ENCODE measurements around the gene ARID1B.

Gene ARID1B

GRCh38 chr6:156773935-156774852 is 3.0 kb upstream of the ARID1B start:
- DNase-seq (ENCODE audit: low spot score): no peak

- no peak for DNase-seq (ENCODE audit: low spot score)
Measured at GRCh38 chr6:156774863-156775405, 2.2 kb upstream of the ARID1B start.

- DNase-seq (ENCODE audit: low spot score): no peak
Measured at GRCh38 chr6:156775717-156776116, 1.5 kb upstream of the ARID1B start.

- peak; percentile 59 for DNase-seq (ENCODE audit: low spot score)
Measured at GRCh38 chr6:156776470-156776839, 723 bp upstream of the ARID1B start.

- peak; percentile 68 for DNase-seq (ENCODE audit: low spot score)
Measured at GRCh38 chr6:156777577-156778453, 637 bp downstream of the ARID1B start.

GRCh38 chr6:156778454-156779205 is 1.5 kb downstream of the ARID1B start:
- DNase-seq (ENCODE audit: low spot score): peak; percentile 62

- peak; percentile 45 for DNase-seq (ENCODE audit: low spot score)
Measured at GRCh38 chr6:156779206-156780094, 2.3 kb downstream of the ARID1B start.

- DNase-seq (ENCODE audit: low spot score): peak; percentile 93
Measured at GRCh38 chr6:156780102-156780641, 3.0 kb downstream of the ARID1B start.

GRCh38 chr6:156780962-156781853 is 4.0 kb downstream of the ARID1B start:
- DNase-seq (ENCODE audit: low spot score): no peak

- no peak for DNase-seq (ENCODE audit: low spot score)
Measured at GRCh38 chr6:156781861-156782631, 4.9 kb downstream of the ARID1B start.

GRCh38 chr6:156782691-156783320 is 5.6 kb downstream of the ARID1B start:
- DNase-seq (ENCODE audit: low spot score): no peak

GRCh38 chr6:156783958-156784357 is 6.8 kb downstream of the ARID1B start:
- DNase-seq (ENCODE audit: low spot score): no peak

- no peak for DNase-seq (ENCODE audit: low spot score)
Measured at GRCh38 chr6:156786652-156787051, 9.5 kb downstream of the ARID1B start.

GRCh38 chr6:156787569-156788492 is 10.7 kb downstream of the ARID1B start:
- DNase-seq (ENCODE audit: low spot score): no peak

- no peak for DNase-seq (ENCODE audit: low spot score)
Measured at GRCh38 chr6:156789081-156789943, 12.1 kb downstream of the ARID1B start.

- DNase-seq (ENCODE audit: low spot score): no peak
Measured at GRCh38 chr6:156790711-156791319, 13.6 kb downstream of the ARID1B start.
